Breast epithelium (tissue), 4 donors: ENCODE results near the gene RBM12. TPM values are rescaled to one million over a fixed set of nuclear protein-coding genes. Genes with fewer than 3 reads are reported as not detected.

ENCODE experiments used
- DNase-seq, 2 donors: peaks; one replicate each; pipeline ENCODE4 v3.0.0-alpha.2; 2019; ENCODE audit warnings: low spot score in 2 of 2
- H3K27ac ChIP-seq, 2 donors: fragments of 200-600 bp; sonication (generic) in 1 of 2; one replicate each; pipeline ENCODE4 v1.5.1; 2016 to 2019; ENCODE audit warnings: mild to moderate bottlenecking in 1 of 2
- H3K27me3 ChIP-seq, 2 donors: fragments of 200-600 bp; sonication (generic) in 1 of 2; one replicate each; pipeline versions ENCODE4 v1.5.1 to v1.6.0; 2017 to 2019; ENCODE audit warnings: control low read depth in 1 of 2, mild to moderate bottlenecking in 1 of 2
- H3K36me3 ChIP-seq: fragments of 200-600 bp; one replicate; pipeline ENCODE4 v1.5.1; 2019
- H3K4me1 ChIP-seq, 2 donors: fragments of 200-600 bp; sonication (generic); one replicate each; pipeline ENCODE4 v1.5.1; 2016 to 2019; ENCODE audit warnings: control low read depth in 1 of 2
- H3K4me3 ChIP-seq, 3 donors: fragments of 200-600 bp; sonication (generic); 1 replicate in 2 of 3; 2 replicates in 1 of 3; pipeline ENCODE4 v1.5.1; 2016 to 2019; ENCODE audit warnings: mild to moderate bottlenecking in 3 of 3, moderate library complexity in 2 of 3
- H3K9me3 ChIP-seq, 2 donors: fragments of 200-600 bp; sonication (generic) in 1 of 2; one replicate each; pipeline ENCODE4 v1.5.1; 2016 to 2019; ENCODE audit warnings: control low read depth in 1 of 2
- POLR2A ChIP-seq: fragments of 450-650 bp; IDR thresholded peaks from one replicate; pipeline ENCODE4 v1.6.1; 2016; ENCODE audit warnings: antibody characterized with exemption, mild to moderate bottlenecking, moderate library complexity
- POLR2AphosphoS5 ChIP-seq, 3 donors: sonication (generic); formaldehyde crosslinking; IDR thresholded peaks; one replicate each; pipeline ENCODE4 v1.6.1; 2017; ENCODE audit warnings: antibody characterized with exemption in 3 of 3
- intact Hi-C: fragments of 100-400 bp; cut with DNase I; formaldehyde crosslinking; loops from one replicate; pipeline ENCODE4 v1.15.1; 2023; ENCODE audit warnings: low total_unique reads
- total RNA-seq, 3 donors: library from RNA; depleted of rRNA; stranded (reverse); fragments of >200 nt; gene quantifications; one replicate each; pipeline ENCODE4 v1.1.0, GENCODE V29; 2016
- TF ChIP-seq, protein P1 (sequence below), 3 donors: fragments of 450-650 bp; IDR thresholded peaks; one replicate each; pipeline ENCODE4 v1.5.1; 2016 to 2017; ENCODE audit warnings: antibody characterized with exemption in 3 of 3, mild to moderate bottlenecking in 3 of 3, moderate library complexity in 3 of 3

The RBM12 gene
- total RNA-seq, 3 donors from 2014 or later, result 22.7 to 40.1 (median 34.4) TPM

DNA sequence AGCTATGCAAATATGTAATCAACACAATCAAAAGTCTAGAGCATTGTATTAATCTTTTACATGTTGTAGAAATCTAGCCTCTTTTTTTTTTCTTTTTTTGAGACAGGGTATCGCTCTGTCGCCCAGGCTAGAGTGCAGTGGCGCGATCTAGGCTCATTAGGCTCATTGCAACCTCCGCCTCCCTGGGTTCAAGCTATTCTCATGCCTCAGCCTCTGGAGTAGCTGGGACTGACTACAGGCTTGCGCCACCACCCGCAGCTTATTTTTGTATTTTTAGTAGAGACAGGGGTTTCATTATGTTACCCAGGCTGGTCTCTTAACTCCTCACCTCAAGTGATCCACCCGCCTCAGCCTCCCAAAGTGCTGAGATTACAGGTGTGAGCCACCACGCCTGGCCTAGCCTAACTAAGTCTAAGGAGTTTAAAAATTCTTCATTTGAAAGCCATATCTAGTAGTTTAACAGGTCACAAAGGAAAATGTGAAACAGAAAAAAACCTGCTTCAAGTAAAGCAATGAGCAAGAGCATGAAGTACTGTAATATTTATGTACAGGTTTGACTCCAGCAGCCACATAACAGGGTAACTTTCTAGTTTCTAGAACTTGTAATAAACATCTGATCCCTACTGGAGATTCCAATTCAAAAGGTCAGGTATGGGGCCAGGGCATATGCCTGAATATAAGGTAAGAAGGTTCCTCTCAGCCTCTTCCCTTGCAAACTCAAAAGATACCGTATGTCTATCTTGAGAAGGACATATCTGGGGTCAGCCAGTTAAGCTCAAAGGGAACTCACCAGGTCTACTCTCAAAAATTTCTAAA is 4.4 kb downstream of the RBM12 start:
- Histone ChIP-seq H3K36me3 (no peaks in the 10 kb centered on the region), H3K4me3 (peak overlapping the region in 1 of 3 donors; percentile 93), H3K4me1 (peaks cover 3 to 22% of the 10 kb centered on the region in 2 donors), H3K27ac (peak overlapping the region; percentile 45 to 68), H3K27me3 (no peaks in the 10 kb centered on the region), H3K9me3 (no peaks in the 10 kb centered on the region)
- no peak for DNase-seq
- intact Hi-C loops, result no loop called here
- TF ChIP-seq POLR2A (no peak), POLR2AphosphoS5 (IDR thresholded peaks at IDR 0.05) (no peak)
- TF ChIP-seq, protein P1, sequence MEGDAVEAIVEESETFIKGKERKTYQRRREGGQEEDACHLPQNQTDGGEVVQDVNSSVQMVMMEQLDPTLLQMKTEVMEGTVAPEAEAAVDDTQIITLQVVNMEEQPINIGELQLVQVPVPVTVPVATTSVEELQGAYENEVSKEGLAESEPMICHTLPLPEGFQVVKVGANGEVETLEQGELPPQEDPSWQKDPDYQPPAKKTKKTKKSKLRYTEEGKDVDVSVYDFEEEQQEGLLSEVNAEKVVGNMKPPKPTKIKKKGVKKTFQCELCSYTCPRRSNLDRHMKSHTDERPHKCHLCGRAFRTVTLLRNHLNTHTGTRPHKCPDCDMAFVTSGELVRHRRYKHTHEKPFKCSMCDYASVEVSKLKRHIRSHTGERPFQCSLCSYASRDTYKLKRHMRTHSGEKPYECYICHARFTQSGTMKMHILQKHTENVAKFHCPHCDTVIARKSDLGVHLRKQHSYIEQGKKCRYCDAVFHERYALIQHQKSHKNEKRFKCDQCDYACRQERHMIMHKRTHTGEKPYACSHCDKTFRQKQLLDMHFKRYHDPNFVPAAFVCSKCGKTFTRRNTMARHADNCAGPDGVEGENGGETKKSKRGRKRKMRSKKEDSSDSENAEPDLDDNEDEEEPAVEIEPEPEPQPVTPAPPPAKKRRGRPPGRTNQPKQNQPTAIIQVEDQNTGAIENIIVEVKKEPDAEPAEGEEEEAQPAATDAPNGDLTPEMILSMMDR (IDR thresholded peaks at IDR 0.05), result no peak

DNA sequence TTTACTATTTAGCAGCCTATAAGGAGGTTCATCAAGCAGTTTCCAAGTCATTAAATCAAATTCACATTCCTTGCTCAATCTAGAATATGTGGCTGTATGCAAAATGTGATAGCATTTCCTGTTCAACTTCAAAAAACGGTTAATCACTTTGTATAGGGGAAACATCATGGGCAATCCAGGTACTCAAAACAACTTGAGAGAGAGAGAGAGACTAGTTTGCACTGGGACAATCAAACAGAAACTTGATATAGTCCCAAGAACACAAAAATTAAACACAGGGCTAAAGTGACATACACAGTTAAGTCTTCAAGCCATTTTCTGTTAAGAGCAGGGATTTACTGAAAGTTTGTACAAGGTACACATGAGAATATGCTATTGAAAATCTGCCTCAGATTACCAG is 7.4 kb downstream of the RBM12 start:
- no peak for TF ChIP-seq POLR2AphosphoS5 (IDR thresholded peaks at IDR 0.05)
- TF ChIP-seq, protein P1 (IDR thresholded peaks at IDR 0.05), result no peak
- TF ChIP-seq POLR2A, result no peak
- Histone ChIP-seq H3K36me3 (no peaks in the 10 kb centered on the region), H3K27me3 (no peaks in the 10 kb centered on the region), H3K27ac (no peak overlapping the region), H3K4me1 (peaks cover 3 to 18% of the 10 kb centered on the region in 2 donors), H3K4me3 (no peak overlapping the region), H3K9me3 (no peaks in the 10 kb centered on the region)
- DNase-seq, result no peak
- intact Hi-C loops, result no loop called here

DNA sequence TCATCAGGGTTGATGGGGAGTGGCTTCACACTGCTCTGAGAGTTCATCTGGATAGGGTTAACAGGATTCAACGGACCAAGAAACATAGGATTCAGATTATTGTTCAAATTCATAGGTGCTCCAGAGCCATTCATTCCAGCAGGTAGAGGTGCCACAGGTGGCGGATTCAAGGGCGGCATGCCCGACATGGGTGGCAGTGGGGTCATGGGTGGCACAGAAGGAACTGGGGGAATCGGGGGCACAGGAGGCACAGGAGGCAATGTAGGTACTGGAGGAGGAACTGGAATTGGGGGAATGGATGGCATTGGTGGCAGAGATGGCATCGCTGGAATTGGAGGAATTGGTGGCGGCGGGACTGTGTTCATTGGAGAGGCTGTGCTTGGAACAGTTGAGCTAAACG is 10.3 kb downstream of the RBM12 start:
- intact Hi-C loops, result no loop called here
- TF ChIP-seq, protein P1 (IDR thresholded peaks at IDR 0.05), result no peak
- no peak for TF ChIP-seq POLR2A
- TF ChIP-seq POLR2AphosphoS5 (IDR thresholded peaks at IDR 0.05), result no peak
- Histone ChIP-seq H3K27me3 (no peaks in the 10 kb centered on the region), H3K4me1 (peaks cover 0 to 8% of the 10 kb centered on the region in 2 donors), H3K36me3 (no peaks in the 10 kb centered on the region), H3K27ac (no peak overlapping the region), H3K9me3 (no peaks in the 10 kb centered on the region), H3K4me3 (no peak overlapping the region)
- DNase-seq, result no peak

DNA sequence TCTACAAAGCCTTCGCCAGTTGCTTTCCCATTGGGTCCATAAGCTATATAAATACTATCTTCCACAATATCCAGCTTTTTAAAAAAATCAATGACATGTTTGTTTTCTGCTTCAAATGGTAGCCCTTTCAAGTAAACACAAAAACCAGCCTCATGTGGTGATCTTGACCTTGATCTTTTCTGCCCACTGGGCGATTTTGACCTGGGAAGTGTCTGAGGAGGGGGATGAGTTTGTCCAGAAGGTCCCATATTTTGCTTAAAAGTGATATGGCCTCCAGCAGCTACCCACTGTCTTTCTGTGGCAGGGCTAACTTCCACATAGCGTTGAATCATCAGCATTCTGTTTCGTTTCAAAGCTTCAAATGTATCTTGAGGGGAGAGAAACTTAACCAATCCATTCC is 10.8 kb downstream of the RBM12 start:
- Histone ChIP-seq H3K9me3 (no peaks in the 10 kb centered on the region), H3K4me1 (peaks cover 0 to 8% of the 10 kb centered on the region in 2 donors)
- intact Hi-C loops, result no loop called here

DNA sequence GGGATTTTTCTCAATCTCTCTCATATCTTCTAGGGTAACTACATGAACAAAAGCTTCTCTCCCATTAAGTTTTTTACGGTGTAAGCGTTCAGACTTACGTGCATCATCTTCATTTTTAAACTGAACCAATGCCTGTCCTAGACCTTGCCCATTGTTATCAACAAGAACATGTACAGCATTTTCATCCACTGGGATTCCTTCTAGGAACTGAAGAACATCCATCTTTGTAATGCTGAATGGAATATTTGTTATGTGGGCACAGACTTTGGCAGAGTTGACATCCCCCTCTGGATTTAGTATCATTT is 11.3 kb downstream of the RBM12 start:
- no peaks in the 10 kb centered on the region for H3K36me3 ChIP-seq
- no peak overlapping the region for H3K27ac ChIP-seq
- no peak overlapping the region for H3K4me3 ChIP-seq
- H3K27me3 ChIP-seq, result no peaks in the 10 kb centered on the region
- no peak for DNase-seq
- H3K9me3 ChIP-seq, result no peaks in the 10 kb centered on the region
- intact Hi-C loops, result no loop called here
- TF ChIP-seq POLR2A, result no peak
- no peak for TF ChIP-seq POLR2AphosphoS5 (IDR thresholded peaks at IDR 0.05)
- TF ChIP-seq, protein P1 (IDR thresholded peaks at IDR 0.05), result no peak
- peaks cover 0 to 8% of the 10 kb centered on the region in 2 donors for H3K4me1 ChIP-seq

More for the DNA sequence above, 10.8 kb downstream of the RBM12 start:
- Histone ChIP-seq H3K36me3 (no peaks in the 10 kb centered on the region), H3K27me3 (no peaks in the 10 kb centered on the region), H3K27ac (no peak overlapping the region), H3K4me3 (no peak overlapping the region)
- TF ChIP-seq, protein P1 (IDR thresholded peaks at IDR 0.05), result no peak
- TF ChIP-seq POLR2A, result no peak
- TF ChIP-seq POLR2AphosphoS5 (IDR thresholded peaks at IDR 0.05), result no peak
- DNase-seq, result no peak
